Peyer's patch (tissue), 4 donors: ENCODE data around the gene NOC4L. TPM values are rescaled to one million over a fixed set of nuclear protein-coding genes. Genes with fewer than 3 reads are reported as not detected.
"Not testable (repeated sequence)": the region's sequence is repeated elsewhere in the genome, so short reads cannot be mapped to it uniquely, and the experiment has no call there.

Experiments used
- DNase-seq, 3 donors: peaks; one replicate each; pipeline ENCODE4 v3.0.0-alpha.2; 2017 to 2019
- H3K27ac ChIP-seq, 4 donors: fragments of 200-600 bp; sonication (generic); one replicate each; pipeline ENCODE4 v1.5.1; 2016 to 2019
- H3K27me3 ChIP-seq, 2 donors: fragments of 200-600 bp; sonication (generic); one replicate each; pipeline ENCODE4 v1.5.1; 2019
- H3K36me3 ChIP-seq, 3 donors: fragments of 200-600 bp; sonication (generic); one replicate each; pipeline ENCODE4 v1.5.1; 2016 to 2019
- H3K4me1 ChIP-seq, 4 donors: fragments of 200-600 bp; sonication (generic); one replicate each; pipeline ENCODE4 v1.5.1; 2016 to 2019
- H3K4me3 ChIP-seq, 4 donors: fragments of 200-600 bp; sonication (generic); 1 replicate in 3 of 4; 2 replicates in 1 of 4; pipeline ENCODE4 v1.5.1; 2016 to 2019; ENCODE audit warnings: mild to moderate bottlenecking in 1 of 4
- H3K9me3 ChIP-seq, 4 donors: fragments of 200-600 bp; sonication (generic); one replicate each; pipeline ENCODE4 v1.5.1; 2016 to 2019; ENCODE audit warnings: mild to moderate bottlenecking in 1 of 4
- CTCF ChIP-seq, 6 experiments: fragments of 450-650 bp in 4 of 6; fragments of 200-600 bp in 2 of 6; sonication (generic) in 1 of 6; IDR thresholded peaks; one replicate each; pipeline ENCODE4 v1.5.1; 2017 to 2019; ENCODE audit warnings: antibody characterized with exemption in 6 of 6, mild to moderate bottlenecking in 3 of 6, moderate library complexity in 1 of 6
- POLR2A ChIP-seq, 2 donors: fragments of 450-650 bp; IDR thresholded peaks; one replicate each; pipeline ENCODE4 v1.5.1; 2017; ENCODE audit warnings: antibody characterized with exemption in 2 of 2, mild to moderate bottlenecking in 2 of 2, moderate library complexity in 2 of 2
- total RNA-seq, 4 donors: library from RNA; depleted of rRNA; stranded (reverse); fragments of >200 nt; gene quantifications; one replicate each; pipeline ENCODE4 v1.1.0, GENCODE V29; 2016

Gene NOC4L
- total RNA-seq, 4 donors from 2014 or later = 8.9 to 47.0 (median 12.2) TPM

- TF ChIP-seq CTCF (IDR thresholded peaks at IDR 0.05) = no peak
- TF ChIP-seq POLR2A (IDR thresholded peaks at IDR 0.05) = no peak
- DNase-seq = no peak
- peaks cover 0 to 7% (median 0%) of the 10 kb centered on the region in 4 donors for H3K9me3 ChIP-seq
- H3K27ac ChIP-seq = no peak overlapping the region
- H3K4me3 ChIP-seq = no peak overlapping the region
- H3K36me3 ChIP-seq = no peaks in the 10 kb centered on the region
- peaks cover 0 to 12% (median 5%) of the 10 kb centered on the region in 4 donors for H3K4me1 ChIP-seq
- no peaks in the 10 kb centered on the region for H3K27me3 ChIP-seq
Observed at GRCh38 chr12:132194556-132194955, 50.3 kb downstream of the NOC4L start.

GRCh38 chr12:132195242-132195641, 51.0 kb downstream of the NOC4L start:
- H3K36me3 ChIP-seq, H3K9me3 ChIP-seq, H3K4me1 ChIP-seq, H3K27me3 ChIP-seq, H3K4me3 ChIP-seq, H3K27ac ChIP-seq, DNase-seq: not testable (repeated sequence)

- no peaks in the 10 kb centered on the region for H3K36me3 ChIP-seq
- H3K4me1 ChIP-seq = no peaks in the 10 kb centered on the region
- no peak overlapping the region for H3K4me3 ChIP-seq
- H3K27ac ChIP-seq = no peak overlapping the region
- peaks cover 0 to 7% (median 0%) of the 10 kb centered on the region in 4 donors for H3K9me3 ChIP-seq
- TF ChIP-seq POLR2A (IDR thresholded peaks at IDR 0.05) (no peak), CTCF (IDR thresholded peaks at IDR 0.05) (no peak)
- H3K27me3 ChIP-seq = no peaks in the 10 kb centered on the region
- no peak for DNase-seq
Observed at GRCh38 chr12:132196038-132196872, 52.0 kb downstream of the NOC4L start.

GRCh38 chr12:132196873-132197390, 52.7 kb downstream of the NOC4L start:
- DNase-seq = no peak
- Histone ChIP-seq H3K4me3 (no peak overlapping the region), H3K27me3 (no peaks in the 10 kb centered on the region), H3K36me3 (no peaks in the 10 kb centered on the region), H3K4me1 (no peaks in the 10 kb centered on the region), H3K27ac (no peak overlapping the region), H3K9me3 (peaks cover 0 to 7% (median 0%) of the 10 kb centered on the region in 4 donors)
- TF ChIP-seq POLR2A (IDR thresholded peaks at IDR 0.05) (no peak), CTCF (IDR thresholded peaks at IDR 0.05) (no peak)

- Histone ChIP-seq H3K27me3 (no peaks in the 10 kb centered on the region), H3K9me3 (peaks cover 0 to 7% (median 0%) of the 10 kb centered on the region in 4 donors), H3K4me1 (no peaks in the 10 kb centered on the region), H3K27ac (no peak overlapping the region), H3K4me3 (no peak overlapping the region), H3K36me3 (no peaks in the 10 kb centered on the region)
- no peak for DNase-seq
- TF ChIP-seq POLR2A (IDR thresholded peaks at IDR 0.05) = no peak
- TF ChIP-seq CTCF (IDR thresholded peaks at IDR 0.05) = no peak
Observed at GRCh38 chr12:132197581-132198354, 53.5 kb downstream of the NOC4L start.

- TF ChIP-seq POLR2A (IDR thresholded peaks at IDR 0.05) = no peak
- TF ChIP-seq CTCF (IDR thresholded peaks at IDR 0.05) = no peak
- DNase-seq = no peak
- H3K27ac ChIP-seq = no peak overlapping the region
- no peak overlapping the region for H3K4me3 ChIP-seq
- no peaks in the 10 kb centered on the region for H3K27me3 ChIP-seq
- H3K36me3 ChIP-seq = no peaks in the 10 kb centered on the region
- no peaks in the 10 kb centered on the region for H3K4me1 ChIP-seq
- H3K9me3 ChIP-seq = no peaks in the 10 kb centered on the region
Observed at GRCh38 chr12:132199101-132199500, 54.8 kb downstream of the NOC4L start.
